Raji (cell line): ENCODE data around the gene NCKAP5.

Experiments used
- POLR2A ChIP-seq: IDR thresholded peaks from 2 replicates; pipeline ENCODE4 v1.6.1; 2011; ENCODE audit warnings: low read depth, low read length, control low read depth; ENCODE audit not compliant: insufficient read depth

The NCKAP5 gene

DNA sequence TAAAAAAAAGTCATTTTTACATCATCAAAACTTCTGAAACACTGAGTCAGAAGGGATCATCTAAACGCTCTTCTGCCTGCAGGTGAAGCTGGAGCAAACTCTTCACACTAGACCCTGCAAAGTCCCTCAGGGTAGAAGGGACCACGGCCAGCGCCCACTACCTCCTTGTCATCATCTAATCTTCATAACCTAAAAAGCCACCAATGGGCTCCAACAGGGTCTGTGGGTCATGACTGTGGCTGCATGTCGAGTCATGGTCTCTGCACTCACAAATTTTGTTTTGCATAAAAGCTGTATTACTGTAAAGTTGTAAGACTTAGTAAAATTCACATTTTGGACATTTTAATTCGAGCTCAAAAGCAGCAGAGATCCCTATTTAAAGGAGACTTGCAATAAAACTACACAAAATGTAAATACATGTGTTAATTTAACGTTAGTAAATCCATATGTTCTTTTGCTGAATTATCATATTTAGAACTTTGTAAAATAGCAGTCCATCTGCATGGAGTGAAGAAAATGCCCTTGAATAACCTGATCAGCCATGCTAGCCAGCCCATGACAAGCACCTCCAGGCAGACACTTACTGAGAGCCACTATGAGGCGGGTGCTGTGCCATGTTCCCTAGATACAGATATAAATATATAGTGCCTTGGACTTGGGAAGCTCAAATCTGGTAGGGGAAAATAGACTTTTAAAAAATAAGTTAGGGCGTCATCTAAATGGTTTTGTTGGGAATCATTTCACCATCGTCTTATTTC is 461.0 kb downstream of the NCKAP5 start:
- no peak for TF ChIP-seq POLR2A

DNA sequence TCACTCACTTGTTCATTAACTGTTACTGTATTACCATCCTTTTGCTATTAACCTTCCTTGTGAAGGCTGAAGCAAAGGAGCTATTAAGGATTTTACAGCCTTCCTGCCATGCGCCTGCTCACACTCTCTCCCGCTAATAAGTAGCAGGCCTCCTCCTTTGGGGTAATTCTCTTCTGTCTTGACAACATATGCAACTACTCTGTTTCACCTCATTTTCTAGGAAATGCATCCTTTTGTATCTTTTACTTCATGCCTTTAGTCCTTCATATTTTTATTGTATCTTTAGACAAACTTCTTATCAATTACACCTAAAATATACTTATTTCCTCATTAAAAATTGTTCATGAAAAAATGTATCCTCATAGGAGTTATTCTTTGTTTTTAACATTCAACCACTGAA is 463.4 kb downstream of the NCKAP5 start:
- TF ChIP-seq POLR2A = no peak

DNA sequence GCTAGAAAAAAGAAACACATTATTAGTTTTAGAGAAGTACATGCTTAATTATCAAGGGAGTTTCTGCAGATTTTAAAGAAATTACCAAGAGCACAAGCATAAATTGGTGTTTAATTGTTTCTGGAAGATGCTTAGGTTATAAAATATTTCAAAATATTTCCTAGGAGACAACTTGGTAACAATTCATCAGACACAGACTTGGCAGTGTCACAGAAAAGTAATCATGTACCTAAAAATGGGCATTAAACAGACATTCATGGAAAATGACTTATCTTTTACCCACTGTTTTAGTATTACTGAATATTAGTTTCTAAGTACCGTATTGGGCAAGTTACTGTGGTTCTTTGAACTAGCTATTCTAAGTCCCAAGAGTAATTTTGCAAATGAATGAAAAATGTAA is 469.5 kb downstream of the NCKAP5 start:
- TF ChIP-seq POLR2A = no peak

DNA sequence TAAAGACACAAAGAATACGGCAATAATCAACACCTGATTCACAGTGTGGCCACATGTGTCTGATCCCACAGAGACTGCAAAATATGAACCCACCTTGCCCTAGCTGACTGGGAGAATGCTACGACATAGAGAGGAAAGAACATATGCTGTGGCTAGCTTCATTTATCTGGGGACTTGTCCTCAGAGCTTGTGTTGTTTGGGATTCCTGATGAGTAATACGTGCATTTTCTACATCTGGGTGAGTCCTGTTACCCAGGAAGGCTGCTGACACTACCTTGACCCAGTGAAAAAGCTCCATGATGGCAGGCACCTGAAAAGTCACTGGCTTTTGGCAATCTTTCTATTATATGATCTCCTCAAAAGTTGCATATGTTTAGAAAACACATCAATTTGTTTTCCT is 470.6 kb downstream of the NCKAP5 start:
- TF ChIP-seq POLR2A = no peak

DNA sequence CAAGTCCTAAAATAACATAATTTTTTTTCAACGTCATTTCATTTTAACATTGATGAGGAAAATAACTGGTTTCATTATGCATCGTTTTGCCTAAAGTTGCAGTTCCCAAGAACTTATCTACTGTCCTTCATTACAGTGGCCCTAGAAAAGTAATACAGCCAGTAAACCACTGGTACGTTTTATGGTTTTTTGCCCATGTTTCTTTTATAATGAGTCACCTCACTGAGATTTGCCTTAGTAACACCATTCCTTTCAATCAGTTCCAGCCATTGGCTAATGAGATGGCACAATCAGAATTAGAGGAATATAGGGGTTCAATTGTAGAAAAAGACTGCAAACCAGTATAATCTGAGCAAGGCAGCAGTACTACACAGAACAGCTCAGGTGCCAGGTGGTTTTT is 475.7 kb downstream of the NCKAP5 start:
- no peak for TF ChIP-seq POLR2A

DNA sequence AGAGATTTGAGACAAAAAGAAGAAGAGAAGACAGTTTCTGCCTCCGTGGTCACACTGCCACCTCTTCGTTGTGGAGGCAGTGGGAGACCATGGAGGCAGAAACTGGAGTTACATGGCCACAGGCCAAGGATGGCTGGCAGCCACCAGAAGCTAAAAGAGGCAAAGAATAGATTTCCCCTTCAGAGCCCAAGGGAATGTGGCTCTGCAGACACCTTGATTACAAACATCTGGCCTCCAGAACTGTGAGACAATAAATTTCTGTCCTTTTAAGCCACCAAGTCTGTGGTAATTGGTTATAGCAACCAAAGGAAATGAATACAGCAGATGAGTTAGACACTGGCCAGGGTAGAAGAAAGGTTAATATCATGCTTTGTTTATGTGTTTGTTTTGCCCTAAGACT is 477.9 kb downstream of the NCKAP5 start:
- TF ChIP-seq POLR2A = no peak

DNA sequence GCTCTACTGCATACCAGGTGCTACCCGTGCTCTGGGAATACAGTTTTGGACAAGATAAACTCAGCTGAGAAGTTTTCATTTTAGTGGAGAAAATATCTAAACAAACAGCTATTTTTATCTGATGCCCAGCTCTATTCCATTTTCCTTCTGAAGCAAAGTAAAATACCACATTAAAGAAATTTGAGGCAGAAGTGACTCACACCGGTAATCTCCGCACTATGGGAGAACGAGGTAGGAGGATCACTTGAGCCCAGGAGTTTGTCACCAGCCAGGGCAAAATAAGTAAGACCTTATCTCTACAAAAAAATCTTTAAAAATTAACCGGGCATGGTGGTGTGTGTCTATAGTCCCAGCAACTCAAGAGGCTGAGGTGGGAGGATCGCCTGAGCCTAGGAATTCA is 482.1 kb downstream of the NCKAP5 start:
- no peak for TF ChIP-seq POLR2A

DNA sequence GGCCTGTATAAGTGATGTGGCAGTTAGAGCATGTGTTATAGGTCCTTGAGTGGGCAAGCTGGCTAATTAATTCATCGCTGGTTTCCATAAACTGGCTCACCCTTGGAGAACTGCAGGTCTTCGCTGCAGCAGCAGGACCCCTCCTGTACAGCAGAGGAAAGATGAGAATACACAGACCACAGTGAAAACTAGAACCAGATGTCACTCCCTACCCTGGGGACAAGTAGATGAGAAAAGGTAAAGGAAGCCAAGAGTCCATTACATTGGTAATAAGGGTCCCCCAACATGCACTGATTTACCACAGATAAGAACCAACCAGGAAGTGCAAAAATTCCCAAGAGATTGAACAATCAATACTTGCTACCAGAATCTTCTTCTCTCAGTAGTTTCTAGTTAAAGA is 482.6 kb downstream of the NCKAP5 start:
- TF ChIP-seq POLR2A = no peak

DNA sequence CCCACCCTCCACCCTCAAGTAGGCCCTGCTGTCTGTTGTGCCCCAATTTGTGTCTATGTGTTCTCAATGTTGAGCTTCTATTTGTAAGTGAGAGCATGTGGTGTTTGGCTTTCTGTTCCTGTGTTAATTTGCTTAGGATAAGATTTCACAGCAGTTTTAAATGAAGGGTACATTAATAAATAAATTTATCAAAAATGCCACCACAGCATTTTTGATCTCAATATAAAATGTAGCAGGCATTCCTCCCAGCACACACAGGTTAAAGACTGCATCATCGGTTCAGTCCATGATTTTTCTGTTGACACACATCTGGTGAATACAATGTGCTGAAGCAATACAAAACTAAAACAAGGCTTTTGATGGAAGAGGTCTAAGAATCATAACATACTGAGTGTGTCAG is 486.2 kb downstream of the NCKAP5 start:
- no peak for TF ChIP-seq POLR2A

DNA sequence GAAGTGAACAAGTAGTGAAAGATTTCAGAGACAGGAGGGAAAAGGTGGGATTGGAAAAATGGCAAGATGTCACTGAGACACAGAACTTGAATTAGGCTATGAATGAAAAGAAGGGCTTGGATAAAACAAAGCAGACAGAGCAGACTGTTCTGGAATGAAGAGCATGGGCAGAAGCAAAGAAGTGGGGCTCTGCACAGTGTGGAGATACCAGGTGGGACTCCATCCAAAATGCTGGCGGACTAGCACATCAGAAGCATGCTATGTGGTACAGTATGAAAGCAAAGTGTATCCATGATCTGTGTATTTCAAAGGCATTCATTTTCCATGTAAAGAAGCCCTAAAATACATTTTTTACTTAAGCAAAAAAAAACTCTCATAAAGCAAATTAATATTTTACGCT is 487.4 kb downstream of the NCKAP5 start:
- no peak for TF ChIP-seq POLR2A

DNA sequence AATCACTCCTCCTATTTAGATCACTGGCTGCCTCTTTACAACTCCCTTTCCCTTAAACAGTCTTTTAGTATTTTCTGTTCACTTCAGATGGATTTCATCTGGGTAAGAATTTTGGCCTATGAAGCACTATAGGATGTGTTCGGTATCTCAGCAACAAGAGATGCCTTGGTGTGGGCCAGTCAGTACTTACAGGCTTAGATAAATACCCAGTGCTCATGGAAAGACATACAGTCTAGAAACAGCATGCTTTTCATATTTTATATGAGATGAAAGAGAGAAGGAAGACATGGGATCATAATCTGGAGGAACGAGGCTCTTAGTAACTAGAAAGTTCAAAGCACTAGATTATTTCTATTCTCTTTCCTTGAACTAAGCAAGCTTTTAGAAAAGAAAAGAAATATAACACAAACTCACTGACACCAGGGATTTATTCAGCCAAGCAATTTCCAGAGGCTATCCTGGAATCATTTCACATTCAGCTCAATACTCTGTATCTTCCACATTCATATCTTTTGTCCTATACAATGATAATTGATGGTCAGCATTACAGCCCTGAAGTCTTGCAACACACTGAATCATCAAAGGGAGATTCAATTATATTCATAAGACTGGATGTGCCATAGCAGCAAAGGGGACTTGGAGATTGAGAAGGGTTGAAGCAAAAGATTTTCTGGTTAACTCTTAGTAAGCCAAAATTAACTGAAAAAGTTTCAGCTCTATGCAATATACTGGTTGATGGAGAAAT is 489.4 kb downstream of the NCKAP5 start:
- TF ChIP-seq POLR2A = no peak

DNA sequence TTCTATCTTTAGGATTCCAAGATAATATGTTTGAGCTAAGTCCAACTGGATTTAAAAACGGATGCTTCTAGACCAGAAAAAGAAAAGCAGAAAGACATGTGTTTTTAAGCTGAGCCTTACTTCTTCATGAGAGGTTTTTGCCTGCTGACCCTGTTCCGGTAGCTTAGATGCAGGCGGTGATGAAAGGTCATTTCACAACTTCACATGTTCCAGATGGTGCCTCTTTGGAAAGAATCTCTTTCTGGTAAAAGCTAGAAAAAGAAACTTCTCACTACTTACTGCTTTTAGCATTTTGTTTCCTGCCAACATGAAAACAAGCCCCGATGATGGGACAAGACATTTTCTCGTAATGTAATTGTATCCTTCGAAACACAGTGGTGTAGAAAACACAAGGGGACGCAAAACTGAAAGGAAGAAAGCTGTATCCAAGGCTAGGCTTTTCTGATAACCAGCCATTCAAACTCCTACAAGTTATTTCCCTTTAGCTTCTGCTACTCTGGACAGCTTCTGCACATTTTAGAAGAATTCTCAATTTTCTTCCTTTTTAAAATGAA is 490.9 kb downstream of the NCKAP5 start:
- no peak for TF ChIP-seq POLR2A

DNA sequence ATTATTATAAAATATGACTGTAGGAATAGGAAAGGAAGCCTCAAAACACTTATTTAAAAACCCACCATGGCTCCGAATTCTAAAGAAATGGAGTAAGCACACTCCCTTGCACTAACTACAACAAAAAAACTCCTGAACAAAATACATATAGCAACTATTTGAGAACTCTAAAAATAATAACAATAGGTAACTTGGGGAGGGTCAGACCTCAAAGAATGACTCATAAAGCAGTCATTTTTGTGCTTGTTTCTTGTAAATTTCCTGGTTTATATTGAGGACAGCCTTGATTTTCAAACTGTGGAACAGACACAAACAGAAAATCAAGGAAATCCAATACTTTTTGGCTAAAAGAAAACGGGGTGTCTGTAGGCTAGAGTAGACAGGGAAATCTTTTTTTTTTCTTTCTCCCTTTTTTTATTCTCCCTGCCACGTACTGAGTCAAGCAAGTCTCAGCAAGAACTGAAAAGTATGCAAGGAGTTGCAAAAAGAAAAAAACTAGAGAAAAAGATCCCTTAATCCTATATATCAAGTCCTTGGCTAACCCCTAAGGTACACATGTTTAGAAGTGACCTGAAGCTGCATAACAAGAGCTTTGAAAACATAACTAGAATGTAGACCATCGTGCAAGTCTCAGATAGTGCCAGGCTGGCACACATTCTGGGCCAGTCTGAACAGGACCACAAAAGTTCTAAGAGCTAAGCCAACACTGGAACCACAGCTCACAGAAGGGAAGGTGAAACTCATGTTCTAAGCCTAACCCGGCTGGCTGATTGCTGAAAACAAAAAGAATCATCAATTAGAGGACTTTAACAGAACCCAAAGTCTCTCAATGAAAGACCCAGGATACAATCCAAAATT is 495.2 kb downstream of the NCKAP5 start:
- no peak for TF ChIP-seq POLR2A

DNA sequence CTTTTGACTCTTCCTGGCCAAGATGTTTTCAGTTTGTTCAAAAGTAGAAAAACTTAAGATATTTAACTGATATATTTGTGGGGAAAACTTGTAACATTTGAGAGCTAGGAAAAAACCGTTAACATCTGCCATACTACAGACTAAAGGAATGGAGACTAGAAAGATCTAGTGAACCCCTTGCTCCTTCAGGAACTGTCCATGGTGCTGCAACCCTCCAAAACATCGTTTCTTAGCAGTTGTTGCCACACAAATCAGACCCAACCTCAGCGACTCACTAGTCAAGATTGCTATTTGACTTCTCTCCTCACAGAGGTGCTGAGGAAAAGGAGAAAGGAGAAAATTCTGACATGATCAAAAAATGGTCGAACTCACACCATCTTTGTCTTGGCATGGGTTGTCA is 504.5 kb downstream of the NCKAP5 start:
- no peak for TF ChIP-seq POLR2A

DNA sequence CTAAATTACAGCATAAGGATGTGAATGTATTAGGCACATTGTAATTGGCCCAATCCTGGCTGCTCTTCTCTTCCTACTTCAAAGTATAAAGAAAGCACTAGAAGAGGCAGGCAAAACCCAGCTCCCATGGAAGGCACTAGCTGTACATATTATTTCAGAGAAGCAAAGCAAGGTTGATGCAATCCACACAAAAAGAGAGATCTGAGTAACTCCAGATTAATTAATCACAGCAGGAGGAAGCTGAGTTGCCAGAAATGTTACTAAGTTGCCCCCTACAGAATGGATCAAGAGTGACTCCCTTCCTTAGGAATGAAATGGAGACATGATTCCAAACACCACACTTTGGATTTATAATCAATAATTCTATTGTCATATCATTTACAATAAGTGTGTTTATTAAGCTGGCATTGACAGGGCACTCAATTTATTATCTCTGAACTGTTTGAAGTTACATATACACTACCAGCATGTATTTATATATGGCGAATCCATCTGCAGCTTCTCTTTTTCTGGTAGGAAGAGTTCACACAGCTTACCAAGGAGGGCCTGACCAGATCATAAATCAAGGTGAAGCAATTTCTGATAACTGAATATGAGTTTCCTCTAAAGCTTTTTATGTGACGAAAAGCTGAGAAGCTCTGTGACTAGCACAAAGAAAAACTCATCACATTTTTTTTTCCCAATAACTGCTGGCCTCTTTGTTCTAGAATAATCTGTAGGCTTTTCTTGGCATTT is 505.2 kb downstream of the NCKAP5 start:
- TF ChIP-seq POLR2A = no peak
